ELF-1 (cell line): ENCODE measurements around the gene CCNG1.
A peak's percentile ranks its signal among the peaks of the same experiment; 100 is the strongest.
"Not testable (repeated sequence)": the region's sequence is repeated elsewhere in the genome, so short reads cannot be mapped to it uniquely, and the experiment has no call there.

Experiments used
- DNase-seq: peaks from one replicate; pipeline ENCODE4 v3.0.0-alpha.2; 2016; ENCODE audit warnings: low read depth, low spot score

The CCNG1 gene, protein sequence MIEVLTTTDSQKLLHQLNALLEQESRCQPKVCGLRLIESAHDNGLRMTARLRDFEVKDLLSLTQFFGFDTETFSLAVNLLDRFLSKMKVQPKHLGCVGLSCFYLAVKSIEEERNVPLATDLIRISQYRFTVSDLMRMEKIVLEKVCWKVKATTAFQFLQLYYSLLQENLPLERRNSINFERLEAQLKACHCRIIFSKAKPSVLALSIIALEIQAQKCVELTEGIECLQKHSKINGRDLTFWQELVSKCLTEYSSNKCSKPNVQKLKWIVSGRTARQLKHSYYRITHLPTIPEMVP

DNA sequence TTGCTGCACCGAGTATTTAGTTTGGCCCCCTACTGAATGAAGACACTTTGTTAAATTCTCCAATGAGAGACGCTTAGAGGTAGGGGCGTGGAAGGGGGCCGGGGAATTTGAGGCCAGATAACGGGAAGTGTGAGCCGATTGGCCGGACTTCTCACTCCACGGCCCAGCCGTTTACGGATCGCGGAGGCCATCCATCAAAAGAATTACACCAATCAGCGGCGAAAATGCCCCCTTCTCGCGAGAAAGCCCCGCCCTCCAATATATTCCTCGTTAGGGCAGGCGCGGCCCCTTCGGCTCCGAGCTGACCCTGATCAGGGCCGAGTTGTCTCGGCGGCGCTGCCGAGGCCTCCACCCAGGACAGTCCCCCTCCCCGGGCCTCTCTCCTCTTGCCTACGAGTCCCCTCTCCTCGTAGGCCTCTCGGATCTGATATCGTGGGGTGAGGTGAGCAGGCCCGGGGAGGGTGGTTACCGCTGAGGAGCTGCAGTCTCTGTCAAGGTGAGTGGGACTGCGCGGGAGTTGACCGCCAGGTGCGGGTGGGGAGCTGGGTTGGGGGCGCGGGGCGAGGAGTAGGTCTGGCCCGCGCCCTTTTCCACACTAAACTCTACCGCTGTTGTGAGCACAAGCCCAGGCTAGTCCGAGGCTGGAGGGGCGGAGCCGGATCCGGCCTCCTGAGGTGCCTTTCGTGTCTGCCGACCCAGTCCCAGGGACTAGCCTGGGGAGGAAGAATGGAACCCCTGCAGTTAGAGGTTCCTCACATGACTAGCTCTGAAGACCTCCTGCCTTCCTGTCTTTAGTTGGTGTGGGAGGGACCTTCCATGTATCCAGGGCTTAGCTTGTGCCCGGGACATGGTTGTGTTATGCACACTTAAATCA is at the start of gene CCNG1:
Gene CCNG1 (plus strand): TSS at position 287 of the 874 bp plus-strand sequence. CDS start 1,662 bp downstream, outside the sequence.
- peak; percentile 99 for DNase-seq

DNA sequence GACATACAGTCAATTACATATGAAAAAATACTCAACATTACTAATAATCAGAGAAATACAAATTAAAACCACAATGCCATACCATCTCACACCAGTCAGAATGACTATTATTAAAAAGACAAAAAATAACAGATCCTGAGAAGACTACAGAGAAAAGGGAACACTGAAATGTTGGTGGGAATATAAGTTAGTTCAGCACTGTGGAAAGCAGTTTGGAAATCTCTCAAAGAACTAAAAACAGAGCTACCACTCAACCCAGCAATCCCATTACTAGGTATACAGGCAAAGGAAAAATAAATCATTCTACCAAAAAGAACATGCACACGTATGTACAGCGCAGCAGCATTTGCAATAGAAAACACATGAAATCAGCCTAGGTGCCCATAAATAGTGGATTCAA is 41.6 kb upstream of the CCNG1 start:
- no peak for DNase-seq

DNA sequence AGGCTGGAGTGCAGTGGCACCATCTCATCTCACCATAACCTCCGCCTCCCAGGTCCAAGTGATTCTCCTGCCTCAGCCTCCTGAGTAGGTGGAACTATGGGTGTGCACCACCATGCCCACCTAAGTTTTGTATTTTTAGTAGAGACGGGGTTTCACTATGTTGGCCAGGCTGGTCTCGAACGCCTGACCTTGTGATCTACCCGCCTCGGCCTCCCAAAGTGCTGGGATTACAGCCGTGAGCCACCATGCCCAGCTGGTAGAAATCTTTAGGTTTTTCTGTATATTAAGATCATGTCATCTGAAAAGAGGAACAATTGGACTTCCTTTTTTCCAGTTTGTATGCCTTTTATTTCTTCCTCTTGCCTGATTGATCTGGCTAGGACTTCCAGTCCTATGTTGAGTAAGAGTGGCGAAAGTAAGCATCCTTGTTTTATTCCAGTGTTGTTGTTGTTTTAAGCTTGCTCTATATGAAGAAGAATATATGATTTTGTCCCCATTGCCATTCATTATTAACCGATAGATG is 40.5 kb upstream of the CCNG1 start:
- DNase-seq = not testable (repeated sequence)

DNA sequence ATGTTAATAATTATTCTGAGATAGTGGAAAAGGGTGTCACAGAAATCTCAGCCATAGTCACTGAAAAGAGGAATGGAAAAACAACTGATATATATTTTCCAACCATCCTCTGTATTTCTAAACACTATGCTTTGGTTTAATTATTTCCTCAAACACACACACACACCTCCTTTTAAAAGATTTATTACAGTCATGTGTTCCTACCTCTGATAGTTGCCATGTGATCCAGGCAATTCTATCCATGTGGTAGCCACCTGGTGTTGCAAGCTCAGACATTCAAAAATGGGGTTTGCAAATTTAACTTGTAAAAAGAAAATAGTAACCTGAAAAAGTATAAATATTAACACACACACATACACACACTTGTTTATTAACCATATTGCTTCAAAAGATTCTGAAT is 40.0 kb upstream of the CCNG1 start:
- DNase-seq = no peak

DNA sequence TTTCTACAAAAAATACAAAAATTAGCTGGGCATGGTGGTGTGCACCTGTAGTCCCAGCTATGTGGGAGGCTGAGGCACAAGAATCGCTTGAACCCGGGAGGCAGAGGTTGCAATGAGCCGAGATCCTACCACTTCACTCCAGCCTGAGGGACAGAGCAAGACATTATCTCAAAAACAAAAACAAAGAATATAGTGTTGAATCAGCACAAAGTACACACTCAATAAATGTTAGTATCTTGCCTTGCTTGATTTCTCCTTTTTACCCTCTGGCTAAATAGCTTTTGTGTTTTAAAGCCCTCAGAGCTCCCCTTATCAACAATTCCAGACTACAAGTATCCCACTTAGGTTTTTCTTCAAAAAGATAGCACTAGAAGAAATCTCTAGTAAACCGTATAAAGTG is 37.5 kb upstream of the CCNG1 start:
- no peak for DNase-seq

DNA sequence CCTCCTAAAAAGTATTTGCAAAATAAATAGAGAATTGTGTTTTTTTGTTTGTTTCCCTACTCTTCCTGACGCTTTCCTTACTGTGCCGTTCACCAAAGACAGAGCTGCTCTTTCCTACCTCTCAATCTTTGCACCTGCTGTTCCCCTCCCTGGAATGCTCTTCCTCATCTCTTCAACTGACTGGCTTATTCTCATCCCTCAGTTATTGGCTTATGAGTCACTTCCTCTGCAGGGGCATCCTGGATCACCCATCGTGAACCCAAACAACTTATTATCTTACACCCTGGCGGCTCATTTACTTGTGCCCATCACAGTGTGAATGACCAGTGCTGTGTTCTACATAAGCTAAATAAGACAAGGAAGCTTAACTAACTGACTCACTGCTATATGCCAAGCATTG is 36.1 kb upstream of the CCNG1 start:
- DNase-seq = no peak

DNA sequence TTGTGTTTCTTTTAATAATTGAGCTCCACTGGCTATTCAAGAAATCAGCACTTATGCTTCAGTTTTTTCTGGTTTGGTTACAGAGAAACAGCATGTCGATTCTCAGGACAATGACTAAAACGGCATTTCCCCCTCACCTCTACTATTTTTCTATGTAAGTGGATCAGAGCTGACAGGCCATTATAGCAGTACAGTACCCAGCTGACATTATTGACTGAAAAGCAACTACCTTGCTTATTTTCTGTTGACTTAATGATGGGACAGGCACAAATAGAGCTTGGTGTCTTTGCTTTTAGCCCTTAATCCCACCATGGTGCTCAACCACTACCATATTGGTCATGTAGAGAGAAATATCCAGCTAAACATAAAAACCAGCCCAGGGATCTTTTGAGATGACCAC is 35.4 kb upstream of the CCNG1 start:
- no peak for DNase-seq

DNA sequence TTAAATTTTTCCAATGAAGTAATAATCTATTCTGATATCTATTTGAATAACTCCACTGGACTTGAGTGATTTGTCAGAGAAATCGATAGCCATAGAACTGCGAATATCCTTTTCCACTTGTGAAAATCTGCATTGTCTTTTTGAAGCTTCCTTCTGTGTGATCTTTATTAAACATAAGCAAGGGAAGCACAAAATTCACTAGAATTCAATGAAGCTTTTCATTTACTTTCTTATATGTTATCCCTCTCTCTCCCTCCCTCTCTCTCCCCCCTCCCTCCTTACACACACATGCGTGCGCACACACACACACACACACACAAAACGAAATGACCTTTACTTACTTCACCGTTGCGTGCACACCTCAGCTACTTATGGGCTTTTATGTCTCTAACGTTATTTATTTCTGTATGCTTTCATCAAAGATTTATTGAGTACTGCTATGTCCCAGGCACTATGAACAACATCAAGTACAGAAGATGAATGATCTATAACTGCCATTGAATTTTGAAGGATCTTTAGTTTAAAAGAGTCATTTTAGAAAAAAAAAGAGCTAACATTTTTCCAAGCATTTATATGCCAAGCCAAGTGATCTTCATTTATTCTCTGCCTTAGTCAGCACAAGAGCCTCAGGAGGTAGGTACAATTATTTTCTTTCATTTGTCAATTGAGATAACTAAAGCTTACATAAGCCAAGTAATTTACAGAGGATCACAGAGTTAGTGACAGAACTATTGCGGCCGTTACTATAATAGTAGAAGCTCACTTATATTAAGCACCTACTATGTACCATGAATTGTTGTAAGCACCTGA is 32.8 kb upstream of the CCNG1 start:
- no peak for DNase-seq

DNA sequence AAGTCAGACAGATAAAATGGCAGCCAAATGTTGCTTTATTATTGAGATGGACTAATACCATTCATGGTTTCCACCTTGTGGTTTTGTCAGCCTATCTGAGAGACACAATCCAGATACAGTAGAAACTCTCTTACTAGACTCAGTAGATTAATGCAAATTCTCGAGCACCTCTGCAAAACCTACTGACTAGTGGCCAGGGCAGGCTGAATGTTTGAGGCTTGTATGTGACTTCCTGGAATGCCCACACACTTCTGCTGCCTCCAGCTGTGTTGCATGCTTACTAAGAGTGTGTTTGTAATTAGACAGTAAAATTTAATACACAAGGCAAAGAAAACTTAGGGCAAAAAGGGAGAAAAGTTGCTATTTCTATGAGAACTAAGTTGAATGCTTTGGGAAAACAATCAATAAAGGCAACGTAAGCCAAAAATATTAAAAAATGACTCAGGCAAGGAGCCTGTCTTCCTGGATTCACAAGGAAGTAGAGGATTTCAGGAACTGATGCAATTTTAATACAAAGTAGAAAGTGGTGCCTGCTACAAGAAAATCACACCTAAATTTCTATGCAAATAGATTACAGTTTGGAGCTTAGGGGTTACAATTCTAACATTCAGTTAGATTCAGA is 30.2 kb upstream of the CCNG1 start:
- DNase-seq = no peak

DNA sequence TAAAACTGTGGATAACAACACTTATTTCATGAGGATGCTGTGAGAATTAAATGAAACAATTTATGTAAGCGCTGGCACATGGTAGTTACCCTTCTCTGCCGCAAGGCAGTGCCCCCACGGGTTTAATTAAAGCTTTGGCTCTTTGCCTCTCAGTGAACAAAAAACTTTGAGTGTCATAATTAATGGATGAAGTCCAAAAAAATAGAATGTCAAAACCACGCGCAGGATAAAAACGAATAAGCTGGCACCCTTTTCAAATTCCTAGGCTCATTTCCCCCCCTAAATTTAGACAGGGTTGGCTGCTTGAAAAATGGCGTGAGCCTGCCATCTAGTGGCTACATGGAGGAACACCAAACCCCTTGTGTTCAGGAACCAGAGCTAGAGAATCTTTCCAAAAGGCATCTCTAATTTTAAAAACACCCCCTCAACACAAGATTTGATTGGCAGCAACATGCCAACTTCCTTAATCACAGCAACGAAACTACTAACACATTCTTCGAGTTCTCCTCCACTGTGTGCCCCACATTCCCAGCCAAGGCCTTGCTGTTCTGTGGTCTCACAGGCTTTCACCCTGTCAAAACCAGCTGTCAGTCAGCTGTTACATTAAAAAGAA is 29.0 kb upstream of the CCNG1 start:
- DNase-seq = peak; percentile 53

DNA sequence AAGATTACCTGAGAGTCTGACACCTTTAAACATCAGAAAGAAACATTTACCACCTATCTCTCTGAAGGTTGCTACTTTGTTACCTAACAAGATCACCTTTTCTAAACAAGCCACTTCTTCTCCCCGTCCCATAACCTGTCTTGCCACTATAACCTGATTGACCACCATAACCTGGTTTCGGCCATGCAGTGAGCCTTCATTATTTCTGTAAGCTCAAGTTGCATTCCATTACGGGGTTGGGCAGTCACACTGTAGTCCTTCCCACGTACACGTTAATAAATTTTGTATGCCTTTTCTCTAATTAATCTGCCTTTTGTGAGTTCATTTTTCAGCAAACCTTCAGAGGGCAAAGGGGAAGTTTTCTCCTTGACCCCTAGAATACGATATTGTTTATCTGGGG is 28.0 kb upstream of the CCNG1 start:
- DNase-seq = peak; percentile 20

DNA sequence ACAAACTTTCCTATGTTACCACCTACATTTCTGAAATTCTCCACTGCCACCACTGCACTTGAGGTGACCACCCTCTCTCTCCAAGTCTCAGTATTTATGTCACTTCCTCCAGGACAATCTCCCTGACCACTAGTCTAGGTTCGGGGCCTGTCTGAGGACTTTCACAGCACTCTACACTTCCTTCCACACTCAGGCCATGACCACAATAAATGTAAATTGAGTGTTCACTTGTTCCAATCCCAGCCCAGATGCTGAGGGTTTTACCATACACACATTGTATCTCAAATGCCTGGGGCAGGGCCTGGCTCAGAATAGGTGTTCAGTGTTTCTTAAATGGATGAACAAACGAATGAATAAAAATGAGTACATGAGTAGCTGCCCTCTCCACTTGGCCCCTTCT is 26.9 kb upstream of the CCNG1 start:
- DNase-seq = no peak

DNA sequence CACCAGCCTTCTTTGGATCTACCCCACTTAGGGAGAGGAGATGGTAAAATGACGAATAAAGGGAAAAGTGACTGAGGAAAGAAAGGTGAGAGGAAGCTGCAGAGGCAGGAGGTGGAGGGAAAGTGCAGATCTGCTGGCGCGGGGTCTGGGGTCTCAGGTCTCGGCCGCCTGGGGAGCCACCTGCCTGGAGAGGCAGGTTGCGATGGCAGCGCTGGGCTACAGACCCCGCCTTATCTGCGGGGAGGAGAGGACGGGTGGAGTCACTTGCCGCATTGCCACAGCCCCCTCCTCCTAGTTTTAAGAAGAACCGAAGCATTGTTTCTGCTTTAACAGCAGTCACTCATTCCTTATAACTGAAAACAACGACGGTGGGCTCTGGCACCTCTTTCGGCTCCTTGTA is 21.7 kb upstream of the CCNG1 start:
- peak; percentile 44 for DNase-seq

DNA sequence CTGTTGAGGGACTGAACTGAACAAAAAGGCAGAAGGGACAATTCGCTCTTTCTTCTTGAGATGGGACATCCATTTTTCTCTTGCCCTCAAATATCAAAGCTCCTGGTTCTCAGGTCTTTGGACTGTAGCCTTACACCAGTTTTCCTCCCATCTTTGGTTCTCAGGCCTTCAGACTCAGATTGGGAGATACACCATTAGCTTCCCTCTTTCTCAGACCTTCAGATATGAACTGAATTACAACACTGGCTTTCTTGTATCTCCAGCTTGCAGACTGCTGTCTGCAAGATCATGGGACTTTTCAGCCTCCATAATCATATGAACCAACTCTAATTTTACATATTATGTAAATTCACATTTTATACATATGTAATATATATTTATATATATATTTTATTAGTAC is 12.6 kb upstream of the CCNG1 start:
- DNase-seq = no peak

DNA sequence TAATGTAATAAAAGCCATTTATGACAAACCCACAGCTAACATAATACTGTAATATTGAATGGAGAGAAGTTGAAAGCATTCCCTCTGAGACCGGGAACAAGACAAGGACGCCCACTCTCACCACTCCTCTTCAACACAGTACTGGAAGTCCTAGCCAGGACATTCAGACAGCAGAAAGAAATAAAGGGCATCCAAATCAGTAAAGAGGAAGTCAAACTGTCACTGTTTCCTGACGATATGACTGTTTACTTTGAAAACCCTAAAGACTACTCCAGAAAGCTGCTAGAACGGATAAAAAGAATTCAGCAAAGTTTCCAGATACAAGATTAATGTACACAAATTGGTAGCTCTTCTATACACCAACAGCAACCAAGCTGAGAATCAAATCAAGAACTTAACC is 11.3 kb upstream of the CCNG1 start:
- not testable (repeated sequence) for DNase-seq

DNA sequence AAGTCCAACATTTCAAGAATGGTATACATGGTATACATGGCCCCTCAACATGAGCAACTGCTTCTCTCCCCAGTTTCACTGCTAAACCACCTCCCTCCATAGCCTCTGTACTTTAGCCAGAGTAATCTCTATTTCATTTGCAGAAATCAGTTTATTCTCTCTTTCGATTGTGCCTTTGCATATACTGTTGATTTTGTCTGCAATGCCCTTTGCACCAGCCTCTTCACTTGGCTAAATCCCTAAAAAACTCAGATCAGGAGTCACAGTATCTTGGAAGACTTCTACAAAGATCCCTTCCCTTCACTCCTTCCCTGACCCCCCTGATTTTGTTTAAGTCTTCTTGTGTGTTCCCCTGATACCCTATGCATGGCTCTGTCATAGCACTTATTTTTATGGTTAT is 4.9 kb upstream of the CCNG1 start:
- DNase-seq = no peak

DNA sequence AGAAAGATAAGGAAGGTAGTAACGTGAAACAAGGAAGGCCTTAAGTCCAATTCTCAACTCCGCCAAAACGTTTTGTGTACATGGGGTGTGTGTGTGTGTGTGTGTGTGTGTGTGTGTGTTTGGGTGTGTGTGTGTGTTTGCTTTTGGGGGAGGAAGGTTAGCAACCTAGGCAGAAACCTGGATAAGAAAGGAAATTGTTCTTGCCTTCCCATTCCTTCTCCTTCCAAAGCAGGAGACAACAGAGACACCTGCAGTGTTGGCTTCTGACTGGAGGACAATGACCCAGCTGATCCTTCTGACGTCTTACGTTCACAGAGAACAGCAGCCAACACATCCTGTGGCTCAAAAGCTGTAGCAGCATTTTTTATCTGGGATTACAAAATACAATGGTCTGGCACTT is 4.1 kb upstream of the CCNG1 start:
- DNase-seq = no peak

DNA sequence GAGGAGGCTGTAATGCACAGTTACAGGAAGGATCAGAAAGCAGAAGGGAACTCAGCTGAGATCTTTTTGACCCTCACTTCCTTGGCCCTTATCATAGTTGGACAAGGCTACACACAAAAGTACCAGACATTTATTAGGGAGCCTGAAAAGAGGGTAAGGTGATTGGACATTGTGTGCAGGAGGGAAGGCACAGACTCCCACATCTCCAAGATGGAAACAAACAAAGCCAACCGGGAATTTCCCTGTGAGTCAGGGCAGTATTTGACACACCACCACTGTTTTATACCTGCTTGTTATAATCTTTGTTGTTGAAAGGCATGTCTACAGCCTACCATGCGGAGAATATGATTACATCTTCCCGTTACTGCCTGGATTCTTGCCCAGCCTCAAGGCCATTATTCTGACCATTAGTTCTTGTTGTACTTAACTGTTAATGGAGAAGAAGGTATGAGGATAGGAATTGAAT is 3.0 kb upstream of the CCNG1 start:
- no peak for DNase-seq

DNA sequence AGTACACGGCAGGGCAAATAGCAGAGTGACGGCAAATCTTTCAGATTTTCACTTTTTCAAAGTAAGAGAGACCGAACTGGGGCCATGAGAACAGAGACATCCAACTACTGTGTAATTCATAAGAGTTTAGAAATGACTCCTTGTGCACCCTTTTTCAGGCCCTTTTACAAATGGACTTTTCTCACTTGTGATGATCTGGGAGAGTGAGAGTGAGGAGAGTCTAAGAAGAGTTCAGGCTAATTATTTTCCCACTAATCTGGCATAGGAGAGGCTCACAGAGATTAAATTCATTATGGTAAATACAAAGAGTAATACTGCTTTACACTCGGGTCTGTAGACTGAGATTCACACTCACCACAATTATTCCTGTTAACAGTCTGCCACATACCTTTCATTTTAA is 880 bp upstream of the CCNG1 start:
- DNase-seq = no peak

DNA sequence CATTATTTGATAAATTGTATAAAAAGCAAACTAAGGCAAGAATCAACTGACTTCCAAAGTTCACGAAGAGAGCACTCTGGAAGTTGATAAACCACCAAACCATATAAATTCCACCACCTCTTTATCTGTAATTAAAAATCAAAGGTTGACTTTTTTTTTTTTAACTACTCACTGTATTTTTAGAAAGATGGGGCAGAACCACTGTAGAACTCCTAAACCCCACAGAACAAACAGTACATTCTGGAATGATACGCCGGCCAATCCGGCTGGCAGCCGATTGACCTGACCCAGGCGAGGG is 435 bp upstream of the CCNG1 start:
- DNase-seq = no peak

DNA sequence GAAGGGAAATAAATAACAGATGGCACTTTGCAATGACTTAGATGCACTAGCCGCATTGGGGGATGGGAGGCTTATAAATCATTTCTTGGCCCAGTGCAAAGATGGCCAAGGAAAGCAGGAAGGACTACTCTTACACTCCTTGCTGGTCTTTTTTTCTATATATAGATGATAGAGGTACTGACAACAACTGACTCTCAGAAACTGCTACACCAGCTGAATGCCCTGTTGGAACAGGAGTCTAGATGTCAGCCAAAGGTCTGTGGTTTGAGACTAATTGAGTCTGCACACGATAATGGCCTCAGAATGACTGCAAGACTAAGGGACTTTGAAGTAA is 1.7 kb downstream of the CCNG1 start:
- DNase-seq = no peak
